GM12801 (cell line): Measurements from ENCODE around the gene KRT81.

ENCODE experiments used
- TF ChIP-seq, protein P1 (sequence below): IDR thresholded peaks from one replicate; pipeline ENCODE4 v1.5.1; 2011; ENCODE audit warnings: control low read depth; ENCODE audit not compliant: insufficient read length; ENCODE audit errors: extremely low read depth

The KRT81 gene

DNA sequence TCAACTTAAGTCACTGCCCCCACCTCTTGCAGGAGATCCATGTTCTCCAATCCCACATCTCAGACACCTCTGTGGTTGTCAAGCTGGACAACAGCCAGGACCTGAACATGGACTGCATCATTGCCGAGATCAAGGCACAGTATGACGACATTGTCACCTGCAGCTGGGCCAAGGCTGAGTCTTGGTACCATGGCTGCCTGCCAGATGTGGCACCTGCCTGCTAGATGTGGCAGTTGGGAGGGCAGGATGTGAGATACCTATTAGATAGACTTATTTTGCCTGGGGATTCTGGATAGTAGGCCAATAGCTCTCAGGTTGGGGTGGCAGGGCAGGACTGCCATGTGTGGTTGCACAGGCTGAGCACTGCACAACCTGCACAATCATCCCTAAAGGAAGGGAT, 24.8 kb downstream of the KRT81 start:
- TF ChIP-seq, protein P1, sequence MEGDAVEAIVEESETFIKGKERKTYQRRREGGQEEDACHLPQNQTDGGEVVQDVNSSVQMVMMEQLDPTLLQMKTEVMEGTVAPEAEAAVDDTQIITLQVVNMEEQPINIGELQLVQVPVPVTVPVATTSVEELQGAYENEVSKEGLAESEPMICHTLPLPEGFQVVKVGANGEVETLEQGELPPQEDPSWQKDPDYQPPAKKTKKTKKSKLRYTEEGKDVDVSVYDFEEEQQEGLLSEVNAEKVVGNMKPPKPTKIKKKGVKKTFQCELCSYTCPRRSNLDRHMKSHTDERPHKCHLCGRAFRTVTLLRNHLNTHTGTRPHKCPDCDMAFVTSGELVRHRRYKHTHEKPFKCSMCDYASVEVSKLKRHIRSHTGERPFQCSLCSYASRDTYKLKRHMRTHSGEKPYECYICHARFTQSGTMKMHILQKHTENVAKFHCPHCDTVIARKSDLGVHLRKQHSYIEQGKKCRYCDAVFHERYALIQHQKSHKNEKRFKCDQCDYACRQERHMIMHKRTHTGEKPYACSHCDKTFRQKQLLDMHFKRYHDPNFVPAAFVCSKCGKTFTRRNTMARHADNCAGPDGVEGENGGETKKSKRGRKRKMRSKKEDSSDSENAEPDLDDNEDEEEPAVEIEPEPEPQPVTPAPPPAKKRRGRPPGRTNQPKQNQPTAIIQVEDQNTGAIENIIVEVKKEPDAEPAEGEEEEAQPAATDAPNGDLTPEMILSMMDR = no peak

GRCh38 chr12:52264435-52264825, 26.9 kb downstream of the KRT81 start:
- TF ChIP-seq, protein P1 = no peak

DNA sequence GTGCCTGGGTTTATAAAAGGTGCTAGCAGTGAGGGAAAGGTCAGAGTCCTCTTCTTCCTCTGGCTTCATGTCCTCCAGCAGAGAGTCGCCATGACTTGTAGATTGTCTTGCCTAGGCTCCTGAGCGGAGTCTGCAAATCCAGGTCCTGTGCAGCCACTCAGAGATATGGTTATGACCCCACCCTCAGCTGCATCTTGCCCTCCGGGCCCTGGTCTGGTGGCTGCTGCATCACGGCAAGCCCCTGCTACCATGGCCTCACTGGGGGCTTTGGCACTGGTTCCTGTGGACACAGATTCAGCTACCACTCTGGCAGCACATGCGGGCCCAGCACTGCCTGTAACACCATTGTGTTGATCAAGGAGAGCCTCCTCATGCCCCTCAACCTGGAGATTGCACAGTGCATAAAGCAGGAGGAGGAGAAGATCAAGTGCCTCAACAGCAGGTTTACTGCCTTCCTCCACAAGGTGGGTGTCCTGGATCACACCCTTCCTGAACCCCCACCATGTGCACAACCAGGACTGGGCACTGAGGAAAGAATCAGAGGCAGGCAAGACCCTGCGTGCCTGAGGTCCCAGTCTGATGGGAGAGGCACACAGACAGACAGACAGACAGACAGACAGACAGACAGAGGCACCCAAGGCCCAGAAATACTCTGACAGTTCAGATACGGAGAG, 27.4 kb downstream of the KRT81 start:
- TF ChIP-seq, protein P1 = no peak

DNA sequence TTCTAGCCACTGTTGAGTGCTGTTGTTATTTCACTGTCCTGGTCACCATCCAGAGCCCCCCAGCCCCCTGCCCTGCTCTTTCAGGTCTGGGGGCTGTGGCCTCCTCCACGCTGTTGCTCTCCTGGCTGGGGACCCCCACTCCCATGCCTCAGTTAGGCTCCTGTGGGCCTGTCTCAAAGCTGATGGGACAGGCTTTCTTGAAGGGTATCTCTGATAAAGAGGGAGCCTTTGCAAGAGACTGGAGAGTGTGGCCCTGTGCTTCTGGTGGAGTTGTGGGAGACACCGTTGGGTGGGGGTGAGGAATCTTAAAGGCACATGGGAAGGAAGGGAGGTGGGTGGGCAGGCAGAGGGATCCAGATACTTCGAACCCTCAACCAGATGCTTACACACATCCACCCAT, 29.0 kb downstream of the KRT81 start:
- TF ChIP-seq, protein P1 = no peak

GRCh38 chr12:52261208-52261484, 30.2 kb downstream of the KRT81 start:
- TF ChIP-seq, protein P1 = no peak

DNA sequence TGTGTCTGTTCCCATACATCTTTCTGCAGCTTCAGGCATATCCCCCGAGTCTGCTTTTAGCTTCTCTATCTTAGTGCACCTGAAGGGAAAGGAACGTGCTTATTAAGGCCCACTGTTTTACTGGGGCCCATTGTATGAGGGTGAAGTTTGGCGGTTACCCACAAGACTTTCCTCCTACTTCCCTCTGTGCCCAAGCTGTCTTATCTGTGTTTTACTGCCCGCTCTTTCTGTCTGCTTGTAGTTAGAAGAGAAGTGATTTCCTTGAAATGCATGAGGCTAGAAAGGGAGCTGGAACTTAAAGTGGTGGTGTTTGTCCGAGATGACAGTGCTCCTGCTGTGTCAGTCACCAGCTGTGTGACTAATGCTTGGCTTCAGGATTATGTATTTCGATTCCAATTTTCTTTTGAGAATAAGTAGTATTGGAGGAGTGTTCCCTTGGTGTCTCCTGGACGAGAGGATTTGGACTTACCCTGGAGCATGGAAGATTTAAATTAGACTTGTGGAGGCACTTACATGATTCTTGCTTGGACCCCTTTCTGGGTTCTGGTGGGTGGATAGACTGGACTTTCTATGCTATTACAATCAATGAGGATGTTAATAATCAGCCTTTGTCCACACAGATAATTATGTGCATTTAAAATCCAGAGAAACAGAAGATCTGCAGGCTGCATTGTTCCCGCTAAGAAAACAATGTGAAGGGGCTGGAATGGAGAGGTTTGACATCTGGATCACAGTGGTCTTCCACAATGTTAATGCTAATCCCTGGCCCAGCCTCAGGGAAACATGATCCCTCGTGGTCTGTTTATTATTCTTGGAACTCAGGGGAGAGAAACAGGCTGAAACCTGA, 30.8 kb downstream of the KRT81 start:
- TF ChIP-seq, protein P1 = no peak

- TF ChIP-seq, protein P1 = no peak
Observed at GRCh38 chr12:52259657-52260243, 31.6 kb downstream of the KRT81 start.
